Ovary (tissue), 9 donors: ENCODE data around the gene TM9SF1. TPM values are rescaled to one million over a fixed set of nuclear protein-coding genes. Genes with fewer than 3 reads are reported as not detected.

ENCODE experiments used
- DNase-seq, 5 donors: peaks; one replicate each; pipeline ENCODE4 v3.0.0-alpha.2; 2019 to 2020
- H3K27ac ChIP-seq, 2 donors: fragments of 200-600 bp; one replicate each; pipeline versions ENCODE4 v1.5.1 to v1.8.0; 2019 to 2022
- H3K27me3 ChIP-seq: fragments of 200-600 bp; one replicate; pipeline ENCODE4 v1.8.0; 2022
- H3K36me3 ChIP-seq: fragments of 200-600 bp; sonication (generic); one replicate; pipeline ENCODE4 v1.5.1; 2019
- H3K4me1 ChIP-seq: one replicate; pipeline ENCODE4 v1.8.1; 2013; ENCODE audit warnings: mild to moderate bottlenecking, moderate library complexity; ENCODE audit not compliant: insufficient read depth
- H3K4me3 ChIP-seq: fragments of 200-600 bp; sonication (generic); one replicate; pipeline ENCODE4 v1.5.1; 2017
- H3K9me3 ChIP-seq, 2 donors: fragments of 200-600 bp in 1 of 2; sonication (generic) in 1 of 2; one replicate each; pipeline versions ENCODE4 v1.5.1 to v1.8.1; 2013 to 2019; ENCODE audit warnings: mild to moderate bottlenecking in 1 of 2, moderate library complexity in 1 of 2
- CTCF ChIP-seq, 3 donors: fragments of 450-650 bp in 2 of 3; fragments of 200-600 bp in 1 of 3; IDR thresholded peaks; one replicate each; pipeline versions ENCODE4 v1.5.1 to v1.8.0; 2016 to 2022; ENCODE audit warnings: antibody characterized with exemption in 3 of 3, mild to moderate bottlenecking in 1 of 3
- EP300 ChIP-seq: sonication (generic); formaldehyde crosslinking; IDR thresholded peaks from one replicate; pipeline ENCODE4 v1.6.1; 2017; ENCODE audit warnings: antibody characterized with exemption
- POLR2A ChIP-seq: fragments of 450-650 bp; IDR thresholded peaks from one replicate; pipeline ENCODE4 v1.6.1; 2017; ENCODE audit warnings: antibody characterized with exemption, mild to moderate bottlenecking, moderate library complexity
- WGBS, 3 donors: extraction: QIAGEN DNeasy Blood & Tissue Kit in 1 of 3; methylation state at CpG; one replicate each; pipeline versions ENCODE4 v1.1.5 to v1.1.7; 2013 to 2017; 5-methylcytosine and 5-hydroxymethylcytosine counted together
- intact Hi-C, 4 donors: fragments of 100-400 bp; cut with DNase I; formaldehyde crosslinking; loops; one replicate each; pipeline versions ENCODE4 v1.11.0 to v1.15.1; 2022 to 2023
- polyA plus RNA-seq, 2 donors: library from polyadenylated mRNA; stranded (reverse); fragments of 200-250 nt in 1 of 2; fragments of 350-450 nt in 1 of 2; fragmentation: Illumina TruSeq in 1 of 2; extraction: RNeasy Lipid Tissue Mini Kit (QIAGEN cat#74804) in 1 of 2; gene quantifications; one replicate each; pipeline ENCODE4 v1.2.3, GENCODE V29; 2013 to 2014
- total RNA-seq, 7 donors: library from RNA; depleted of rRNA in 2 of 7; stranded (reverse); fragments of >200 nt in 2 of 7; fragmentation: NEBNext Ultra II Directional in 3 of 7; extraction: Animal tissue kit (Norgen Biotek cat#: 25700) in 3 of 7; gene quantifications; one replicate each; pipeline versions ENCODE4 v1.1.0 to v1.2.4, GENCODE V29; 2016 to 2023
- donor health status: DM: no; HTN: no; CAD: no; lungs with moderate emphysema.
- donor health status: DM: no; HTN: no; CAD: no.
- donor health status: Bipolar disorder and iron deficiency.
- donor health status: DM: yes; HTN: yes; CAD: no.
- donor health status: DM: no; HTN: no; CAD: no.
- donor health status: DM: yes; HTN: yes; CAD: no.

The TM9SF1 gene
- total and polyA plus RNA-seq, 9 donors: 32.3 to 65.6 (median 44.9) TPM

- no peaks in the 10 kb centered on the region for H3K9me3 ChIP-seq
- DNase-seq: no peak
- H3K27me3 ChIP-seq: no peaks in the 10 kb centered on the region
- no peak overlapping the region for H3K27ac ChIP-seq
- no peak overlapping the region for H3K4me3 ChIP-seq
- TF ChIP-seq CTCF (IDR thresholded peaks at IDR 0.05) (no peak), EP300 (no peak), POLR2A (no peak)
- H3K36me3 ChIP-seq: no peaks in the 10 kb centered on the region
- peaks cover 5% of the 10 kb centered on the region for H3K4me1 ChIP-seq
- 90 to 95% (median 94%) methylated on average over 5 of the region's 5 CpGs for WGBS, 3 donors
- intact Hi-C loops: no loop called here
These were observed 18.6 kb downstream of the TM9SF1 start for GRCh38 chr14:24176599-24176998.

GRCh38 chr14:24172871-24173281 is 22.4 kb downstream of the TM9SF1 start:
- DNase-seq: no peak
- no peak overlapping the region for H3K27ac ChIP-seq
- H3K4me1 ChIP-seq: peaks cover 8% of the 10 kb centered on the region
- H3K9me3 ChIP-seq: no peaks in the 10 kb centered on the region
- H3K27me3 ChIP-seq: no peaks in the 10 kb centered on the region
- 53 to 65% (median 55%) methylated on average over 20 of the region's 20 CpGs for WGBS, 3 donors
- no peaks in the 10 kb centered on the region for H3K36me3 ChIP-seq
- intact Hi-C loops: no loop called here
- no peak overlapping the region for H3K4me3 ChIP-seq
- TF ChIP-seq POLR2A (no peak), CTCF (IDR thresholded peaks at IDR 0.05) (no peak), EP300 (no peak)

- no peak for TF ChIP-seq EP300
- no peak for TF ChIP-seq CTCF (IDR thresholded peaks at IDR 0.05)
- TF ChIP-seq POLR2A: no peak
- DNase-seq: no peak
- intact Hi-C loops: no loop called here
- Histone ChIP-seq H3K9me3 (no peaks in the 10 kb centered on the region), H3K27me3 (no peaks in the 10 kb centered on the region), H3K27ac (no peak overlapping the region), H3K4me1 (peaks cover 8% of the 10 kb centered on the region), H3K36me3 (no peaks in the 10 kb centered on the region), H3K4me3 (peak overlapping the region; percentile 17)
- WGBS, 3 donors: 21 to 39% (median 24%) methylated on average over 29 to 30 of the region's 30 CpGs
These were observed 22.9 kb downstream of the TM9SF1 start for GRCh38 chr14:24172261-24172860.

GRCh38 chr14:24171422-24172260 is 23.6 kb downstream of the TM9SF1 start, which contains the start of gene REC8:
TSS of gene REC8 (plus strand) at chr14:24172080. CDS start at chr14:24172553, 473 bp downstream.
- no peak within 1 kb of the TSS for H3K27ac ChIP-seq
- intact Hi-C loops: no loop called here
- H3K4me3 ChIP-seq: peak within 1 kb of the TSS; percentile 17
- no peaks in the 10 kb centered on the region for H3K9me3 ChIP-seq
- no peaks in the 10 kb centered on the region for H3K27me3 ChIP-seq
- no peaks in the 10 kb centered on the region for H3K36me3 ChIP-seq
- 9 to 14% (median 10%) methylated on average over 62 to 63 of the region's 63 CpGs for WGBS, 3 donors
- no peak for TF ChIP-seq CTCF (IDR thresholded peaks at IDR 0.05)
- no peak for TF ChIP-seq EP300
- no peak for TF ChIP-seq POLR2A
- H3K4me1 ChIP-seq: peaks cover 8% of the 10 kb centered on the region
- peak; percentile 45 to 85 (median 67) for DNase-seq
